ENCODE measurements around the gene GNAO1.

GNAO1 gene

DNA sequence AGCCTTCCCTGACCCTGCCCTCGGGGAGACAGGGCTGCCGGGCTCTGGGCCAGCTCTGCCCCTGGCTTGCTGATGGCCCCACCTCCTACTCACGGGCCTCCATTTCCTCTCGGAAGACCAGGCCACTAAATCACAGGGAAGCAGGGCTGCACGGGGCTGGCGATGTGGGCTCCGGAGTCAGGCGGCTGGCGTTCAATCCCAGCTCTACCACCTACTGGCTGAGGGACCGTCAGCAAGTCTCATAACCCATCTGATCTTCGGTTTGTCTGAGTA, 120.7 kb downstream of the GNAO1 start:
- Histone ChIP-seq H3K27ac (ENCODE audit: extremely low read depth, low read depth, low read length) (no peak overlapping the region), H3K9me3 (ENCODE audit: control insufficient read depth, insufficient read depth, low read depth, low read length) (no peaks in the 10 kb centered on the region), H3K4me1 (ENCODE audit: control insufficient read depth, insufficient read depth, low read length) (no peaks in the 10 kb centered on the region), H3K4me3 (ENCODE audit: low read depth, low read length) (no peak overlapping the region), H3K36me3 (ENCODE audit: control insufficient read depth in 2 of 2, insufficient read depth in 1 of 2, low read length in 2 of 2) (no peaks in the 10 kb centered on the region)
- TF ChIP-seq ZNF324 (tag by site-specific recombination; IDR thresholded peaks at IDR 0.05) = no peak
- TF ChIP-seq, protein P1, sequence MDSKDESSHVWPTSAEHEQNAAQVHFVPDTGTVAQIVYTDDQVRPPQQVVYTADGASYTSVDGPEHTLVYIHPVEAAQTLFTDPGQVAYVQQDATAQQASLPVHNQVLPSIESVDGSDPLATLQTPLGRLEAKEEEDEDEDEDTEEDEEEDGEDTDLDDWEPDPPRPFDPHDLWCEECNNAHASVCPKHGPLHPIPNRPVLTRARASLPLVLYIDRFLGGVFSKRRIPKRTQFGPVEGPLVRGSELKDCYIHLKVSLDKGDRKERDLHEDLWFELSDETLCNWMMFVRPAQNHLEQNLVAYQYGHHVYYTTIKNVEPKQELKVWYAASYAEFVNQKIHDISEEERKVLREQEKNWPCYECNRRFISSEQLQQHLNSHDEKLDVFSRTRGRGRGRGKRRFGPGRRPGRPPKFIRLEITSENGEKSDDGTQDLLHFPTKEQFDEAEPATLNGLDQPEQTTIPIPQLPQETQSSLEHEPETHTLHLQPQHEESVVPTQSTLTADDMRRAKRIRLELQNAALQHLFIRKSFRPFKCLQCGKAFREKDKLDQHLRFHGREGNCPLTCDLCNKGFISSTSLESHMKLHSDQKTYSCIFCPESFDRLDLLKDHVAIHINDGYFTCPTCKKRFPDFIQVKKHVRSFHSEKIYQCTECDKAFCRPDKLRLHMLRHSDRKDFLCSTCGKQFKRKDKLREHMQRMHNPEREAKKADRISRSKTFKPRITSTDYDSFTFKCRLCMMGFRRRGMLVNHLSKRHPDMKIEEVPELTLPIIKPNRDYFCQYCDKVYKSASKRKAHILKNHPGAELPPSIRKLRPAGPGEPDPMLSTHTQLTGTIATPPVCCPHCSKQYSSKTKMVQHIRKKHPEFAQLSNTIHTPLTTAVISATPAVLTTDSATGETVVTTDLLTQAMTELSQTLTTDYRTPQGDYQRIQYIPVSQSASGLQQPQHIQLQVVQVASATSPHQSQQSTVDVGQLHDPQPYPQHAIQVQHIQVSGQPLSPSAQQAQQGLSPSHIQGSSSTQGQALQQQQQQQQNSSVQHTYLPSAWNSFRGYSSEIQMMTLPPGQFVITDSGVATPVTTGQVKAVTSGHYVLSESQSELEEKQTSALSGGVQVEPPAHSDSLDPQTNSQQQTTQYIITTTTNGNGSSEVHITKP (tag by site-specific recombination; IDR thresholded peaks at IDR 0.05) = no peak
- TF ChIP-seq ZNF544 (tag by site-specific recombination; IDR thresholded peaks at IDR 0.05) = no peak
- TF ChIP-seq, protein P2, sequence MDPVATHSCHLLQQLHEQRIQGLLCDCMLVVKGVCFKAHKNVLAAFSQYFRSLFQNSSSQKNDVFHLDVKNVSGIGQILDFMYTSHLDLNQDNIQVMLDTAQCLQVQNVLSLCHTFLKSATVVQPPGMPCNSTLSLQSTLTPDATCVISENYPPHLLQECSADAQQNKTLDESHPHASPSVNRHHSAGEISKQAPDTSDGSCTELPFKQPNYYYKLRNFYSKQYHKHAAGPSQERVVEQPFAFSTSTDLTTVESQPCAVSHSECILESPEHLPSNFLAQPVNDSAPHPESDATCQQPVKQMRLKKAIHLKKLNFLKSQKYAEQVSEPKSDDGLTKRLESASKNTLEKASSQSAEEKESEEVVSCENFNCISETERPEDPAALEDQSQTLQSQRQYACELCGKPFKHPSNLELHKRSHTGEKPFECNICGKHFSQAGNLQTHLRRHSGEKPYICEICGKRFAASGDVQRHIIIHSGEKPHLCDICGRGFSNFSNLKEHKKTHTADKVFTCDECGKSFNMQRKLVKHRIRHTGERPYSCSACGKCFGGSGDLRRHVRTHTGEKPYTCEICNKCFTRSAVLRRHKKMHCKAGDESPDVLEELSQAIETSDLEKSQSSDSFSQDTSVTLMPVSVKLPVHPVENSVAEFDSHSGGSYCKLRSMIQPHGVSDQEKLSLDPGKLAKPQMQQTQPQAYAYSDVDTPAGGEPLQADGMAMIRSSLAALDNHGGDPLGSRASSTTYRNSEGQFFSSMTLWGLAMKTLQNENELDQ (tag by site-specific recombination; IDR thresholded peaks at IDR 0.05; ENCODE audit: low read depth) = no peak
- no peak for TF ChIP-seq ZBTB1 (tag by site-specific recombination; IDR thresholded peaks at IDR 0.05)
- TF ChIP-seq ZNF184 (tag by site-specific recombination; IDR thresholded peaks at IDR 0.05) = no peak
- TF ChIP-seq ZNF610 (tag by site-specific recombination; IDR thresholded peaks at IDR 0.05; ENCODE audit: borderline replicate concordance) = no peak
- TF ChIP-seq, protein P3, sequence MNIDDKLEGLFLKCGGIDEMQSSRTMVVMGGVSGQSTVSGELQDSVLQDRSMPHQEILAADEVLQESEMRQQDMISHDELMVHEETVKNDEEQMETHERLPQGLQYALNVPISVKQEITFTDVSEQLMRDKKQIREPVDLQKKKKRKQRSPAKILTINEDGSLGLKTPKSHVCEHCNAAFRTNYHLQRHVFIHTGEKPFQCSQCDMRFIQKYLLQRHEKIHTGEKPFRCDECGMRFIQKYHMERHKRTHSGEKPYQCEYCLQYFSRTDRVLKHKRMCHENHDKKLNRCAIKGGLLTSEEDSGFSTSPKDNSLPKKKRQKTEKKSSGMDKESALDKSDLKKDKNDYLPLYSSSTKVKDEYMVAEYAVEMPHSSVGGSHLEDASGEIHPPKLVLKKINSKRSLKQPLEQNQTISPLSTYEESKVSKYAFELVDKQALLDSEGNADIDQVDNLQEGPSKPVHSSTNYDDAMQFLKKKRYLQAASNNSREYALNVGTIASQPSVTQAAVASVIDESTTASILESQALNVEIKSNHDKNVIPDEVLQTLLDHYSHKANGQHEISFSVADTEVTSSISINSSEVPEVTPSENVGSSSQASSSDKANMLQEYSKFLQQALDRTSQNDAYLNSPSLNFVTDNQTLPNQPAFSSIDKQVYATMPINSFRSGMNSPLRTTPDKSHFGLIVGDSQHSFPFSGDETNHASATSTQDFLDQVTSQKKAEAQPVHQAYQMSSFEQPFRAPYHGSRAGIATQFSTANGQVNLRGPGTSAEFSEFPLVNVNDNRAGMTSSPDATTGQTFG (tag by site-specific recombination; IDR thresholded peaks at IDR 0.05; ENCODE audit: borderline replicate concordance) = no peak
- no peak for TF ChIP-seq ZNF571 (tag by site-specific recombination; IDR thresholded peaks at IDR 0.05)
- no peak for TF ChIP-seq ZSCAN16 (tag by site-specific recombination; IDR thresholded peaks at IDR 0.05)
- TF ChIP-seq, protein P4, sequence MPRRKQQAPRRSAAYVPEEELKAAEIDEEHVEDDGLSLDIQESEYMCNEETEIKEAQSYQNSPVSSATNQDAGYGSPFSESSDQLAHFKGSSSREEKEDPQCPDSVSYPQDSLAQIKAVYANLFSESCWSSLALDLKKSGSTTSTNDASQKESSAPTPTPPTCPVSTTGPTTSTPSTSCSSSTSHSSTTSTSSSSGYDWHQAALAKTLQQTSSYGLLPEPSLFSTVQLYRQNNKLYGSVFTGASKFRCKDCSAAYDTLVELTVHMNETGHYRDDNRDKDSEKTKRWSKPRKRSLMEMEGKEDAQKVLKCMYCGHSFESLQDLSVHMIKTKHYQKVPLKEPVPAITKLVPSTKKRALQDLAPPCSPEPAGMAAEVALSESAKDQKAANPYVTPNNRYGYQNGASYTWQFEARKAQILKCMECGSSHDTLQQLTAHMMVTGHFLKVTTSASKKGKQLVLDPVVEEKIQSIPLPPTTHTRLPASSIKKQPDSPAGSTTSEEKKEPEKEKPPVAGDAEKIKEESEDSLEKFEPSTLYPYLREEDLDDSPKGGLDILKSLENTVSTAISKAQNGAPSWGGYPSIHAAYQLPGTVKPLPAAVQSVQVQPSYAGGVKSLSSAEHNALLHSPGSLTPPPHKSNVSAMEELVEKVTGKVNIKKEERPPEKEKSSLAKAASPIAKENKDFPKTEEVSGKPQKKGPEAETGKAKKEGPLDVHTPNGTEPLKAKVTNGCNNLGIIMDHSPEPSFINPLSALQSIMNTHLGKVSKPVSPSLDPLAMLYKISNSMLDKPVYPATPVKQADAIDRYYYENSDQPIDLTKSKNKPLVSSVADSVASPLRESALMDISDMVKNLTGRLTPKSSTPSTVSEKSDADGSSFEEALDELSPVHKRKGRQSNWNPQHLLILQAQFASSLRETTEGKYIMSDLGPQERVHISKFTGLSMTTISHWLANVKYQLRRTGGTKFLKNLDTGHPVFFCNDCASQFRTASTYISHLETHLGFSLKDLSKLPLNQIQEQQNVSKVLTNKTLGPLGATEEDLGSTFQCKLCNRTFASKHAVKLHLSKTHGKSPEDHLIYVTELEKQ (tag by site-specific recombination; IDR thresholded peaks at IDR 0.05; ENCODE audit: borderline replicate concordance) = no peak
- no peak for TF ChIP-seq GLI4 (tag by site-specific recombination; IDR thresholded peaks at IDR 0.05)
- no peak for TF ChIP-seq ZNF138 (tag by site-specific recombination; IDR thresholded peaks at IDR 0.05; ENCODE audit: borderline replicate concordance)
- TF ChIP-seq ZNF530 (tag by site-specific recombination; IDR thresholded peaks at IDR 0.05; ENCODE audit: low read depth) = no peak
- ChIA-PET POLR2A (no interaction called here), CTCF (interaction anchor here (1.2 kb wide), 1 partner anchor 66 kb away, joined by 3 read pairs; no protein-coding TSS in a partner anchor)

Measured in HEK293 (cell line).